A673 (cell line): Measurements from ENCODE around the gene CTSC.

ENCODE experiments used
- EZH2 ChIP-seq: fragments of 200-600 bp; sonication (generic); IDR thresholded peaks from 2 replicates; pipeline ENCODE4 v1.6.1; 2017; ENCODE audit warnings: borderline replicate concordance, low read depth, mild to moderate bottlenecking, mixed read lengths, antibody characterized with exemption, low read length; ENCODE audit not compliant: poor library complexity, severe bottlenecking
- TF ChIP-seq, protein P1 (sequence below): fragments of 300-800, 200-600 bp; sonication (generic); conservative IDR thresholded peaks from 2 replicates; pipeline ENCODE4 v1.5.1; 2017; ENCODE audit warnings: low read depth, mild to moderate bottlenecking, antibody characterized with exemption, low read length, moderate library complexity, mixed read lengths

DNA sequence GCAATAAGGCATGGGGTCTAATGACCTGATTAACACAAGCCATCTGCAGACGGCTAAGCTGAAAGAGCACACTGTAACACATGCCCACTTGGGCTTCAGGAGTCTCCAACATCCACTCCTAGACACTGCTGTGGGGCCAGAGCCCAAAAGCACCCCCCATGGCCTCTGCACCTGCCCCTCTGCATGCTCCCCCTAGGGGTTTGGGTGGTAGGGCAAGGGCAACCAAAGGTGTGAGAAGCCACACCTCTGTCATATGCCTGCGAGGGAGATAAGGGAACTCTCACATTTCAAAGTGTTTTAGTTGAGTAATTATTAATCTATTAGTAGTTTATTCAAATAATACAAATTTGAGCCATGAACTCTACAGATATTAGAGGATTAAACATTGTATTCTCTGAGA lies 30.8 kb downstream of the CTSC start:
- TF ChIP-seq, protein P1, sequence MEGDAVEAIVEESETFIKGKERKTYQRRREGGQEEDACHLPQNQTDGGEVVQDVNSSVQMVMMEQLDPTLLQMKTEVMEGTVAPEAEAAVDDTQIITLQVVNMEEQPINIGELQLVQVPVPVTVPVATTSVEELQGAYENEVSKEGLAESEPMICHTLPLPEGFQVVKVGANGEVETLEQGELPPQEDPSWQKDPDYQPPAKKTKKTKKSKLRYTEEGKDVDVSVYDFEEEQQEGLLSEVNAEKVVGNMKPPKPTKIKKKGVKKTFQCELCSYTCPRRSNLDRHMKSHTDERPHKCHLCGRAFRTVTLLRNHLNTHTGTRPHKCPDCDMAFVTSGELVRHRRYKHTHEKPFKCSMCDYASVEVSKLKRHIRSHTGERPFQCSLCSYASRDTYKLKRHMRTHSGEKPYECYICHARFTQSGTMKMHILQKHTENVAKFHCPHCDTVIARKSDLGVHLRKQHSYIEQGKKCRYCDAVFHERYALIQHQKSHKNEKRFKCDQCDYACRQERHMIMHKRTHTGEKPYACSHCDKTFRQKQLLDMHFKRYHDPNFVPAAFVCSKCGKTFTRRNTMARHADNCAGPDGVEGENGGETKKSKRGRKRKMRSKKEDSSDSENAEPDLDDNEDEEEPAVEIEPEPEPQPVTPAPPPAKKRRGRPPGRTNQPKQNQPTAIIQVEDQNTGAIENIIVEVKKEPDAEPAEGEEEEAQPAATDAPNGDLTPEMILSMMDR: no peak
- no peak for TF ChIP-seq EZH2
